HL-60/S4 treated with phorbol 12-myristate 13-acetate at 8.2 ng/mL for 4 days and 3 days (cell line): ENCODE data around the gene E2F8.

Experiments
- in situ Hi-C: fragments of 300-500 bp; cut with MboI; formaldehyde crosslinking; loops from 2 replicates; pipeline ENCODE4 v1.15.0; 2022; ENCODE audit warnings: low sequenced_read_pairs

The E2F8 gene

DNA sequence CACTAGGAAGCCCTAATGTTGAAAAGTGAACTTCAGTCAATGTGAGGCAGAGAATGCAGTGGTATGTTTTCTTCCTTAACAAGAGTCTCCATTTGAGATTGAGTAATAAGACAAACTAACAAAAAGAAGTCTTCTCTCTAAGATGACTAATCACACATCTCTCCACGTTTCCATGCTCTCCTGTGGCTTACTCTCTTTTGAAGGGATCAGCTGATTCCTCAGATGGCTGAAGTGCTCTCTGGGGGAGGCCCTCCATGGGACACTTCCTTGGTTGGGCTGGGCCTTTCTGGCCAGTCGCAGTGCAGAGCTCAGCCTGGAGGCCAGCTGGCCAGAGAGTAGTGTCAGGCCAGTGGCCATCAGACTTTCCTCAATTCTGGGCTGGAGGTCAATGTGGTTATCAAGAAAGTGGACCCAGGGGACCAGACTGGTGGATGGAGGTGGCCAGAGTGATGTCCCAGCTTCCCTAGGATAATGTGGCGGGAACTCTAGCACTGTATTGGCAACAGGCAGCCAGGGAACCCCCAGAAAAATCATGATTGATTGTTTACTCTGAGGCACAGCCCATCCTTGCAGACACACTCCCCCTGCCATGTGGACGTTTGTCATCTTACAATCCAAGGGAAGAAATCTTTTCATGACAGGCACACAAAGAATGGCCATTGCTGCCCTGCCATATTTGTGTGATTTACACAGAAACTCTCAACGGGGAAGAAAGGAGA lies 53.5 kb downstream of the E2F8 start:
- in situ Hi-C loops: no loop called here

DNA sequence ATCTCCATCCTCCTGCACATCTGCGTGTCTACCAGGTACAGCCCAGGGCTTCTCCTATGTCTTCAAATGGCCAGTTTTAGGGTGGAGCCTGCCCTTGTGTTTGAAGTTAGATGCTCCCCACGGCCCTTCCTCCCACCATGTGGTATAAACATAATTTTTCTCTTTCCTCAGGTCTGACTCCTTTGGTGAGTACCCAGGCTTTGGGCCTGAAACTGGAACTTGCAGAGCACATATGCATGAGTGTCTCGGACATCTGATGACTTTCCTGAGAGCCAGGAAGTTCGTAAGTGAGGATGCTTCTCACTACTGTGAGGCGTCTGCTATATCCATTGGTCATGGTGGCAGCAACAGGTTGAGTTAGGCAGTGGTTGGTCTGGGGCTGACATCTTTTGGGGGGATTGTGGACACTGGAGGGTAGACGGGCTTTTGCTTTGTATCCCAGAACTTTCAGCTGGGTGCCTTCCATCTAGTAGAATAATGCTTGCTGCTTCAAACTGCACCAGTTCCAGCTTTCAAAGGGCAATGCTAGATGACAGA lies 55.2 kb downstream of the E2F8 start:
- in situ Hi-C loops: no loop called here

DNA sequence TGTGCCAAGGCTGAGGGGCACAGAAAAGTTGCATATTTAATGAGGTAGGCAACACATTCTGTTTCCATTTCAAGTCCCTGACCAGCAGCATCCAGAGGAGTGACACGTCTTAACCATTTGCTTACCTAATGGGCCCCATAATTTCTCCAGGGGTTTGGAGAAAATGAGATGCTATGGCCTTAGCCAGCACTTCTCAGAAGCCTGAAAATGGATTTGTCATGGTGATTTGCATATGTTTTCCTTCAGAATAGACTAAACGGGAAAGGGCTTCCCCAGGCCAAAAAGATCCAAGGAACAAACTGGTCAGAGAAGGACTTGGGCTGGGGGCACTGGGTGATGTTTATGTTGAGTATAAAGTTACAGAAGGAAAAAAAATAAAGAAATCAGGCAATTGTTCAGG lies 55.7 kb downstream of the E2F8 start:
- in situ Hi-C loops: no loop called here

DNA sequence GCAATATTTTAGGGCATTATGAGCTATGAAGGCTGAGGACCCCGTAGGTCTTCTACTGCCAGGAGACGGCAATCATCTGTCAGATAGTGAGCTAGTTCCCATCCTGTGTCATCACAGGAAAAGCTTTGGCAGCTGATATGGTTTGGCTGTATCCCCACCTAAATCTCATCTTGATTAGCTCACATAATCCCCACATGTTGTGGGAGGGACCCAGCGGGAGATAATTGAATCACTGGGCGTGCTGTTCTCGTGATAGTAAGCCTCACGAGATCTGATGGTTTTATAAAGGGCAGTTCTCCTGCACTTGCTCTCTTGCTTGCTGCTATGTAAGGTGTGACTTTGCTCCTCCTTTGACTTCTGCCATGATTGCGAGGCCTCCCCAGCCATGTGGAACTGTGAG lies 57.1 kb downstream of the E2F8 start:
- in situ Hi-C loops: no loop called here

DNA sequence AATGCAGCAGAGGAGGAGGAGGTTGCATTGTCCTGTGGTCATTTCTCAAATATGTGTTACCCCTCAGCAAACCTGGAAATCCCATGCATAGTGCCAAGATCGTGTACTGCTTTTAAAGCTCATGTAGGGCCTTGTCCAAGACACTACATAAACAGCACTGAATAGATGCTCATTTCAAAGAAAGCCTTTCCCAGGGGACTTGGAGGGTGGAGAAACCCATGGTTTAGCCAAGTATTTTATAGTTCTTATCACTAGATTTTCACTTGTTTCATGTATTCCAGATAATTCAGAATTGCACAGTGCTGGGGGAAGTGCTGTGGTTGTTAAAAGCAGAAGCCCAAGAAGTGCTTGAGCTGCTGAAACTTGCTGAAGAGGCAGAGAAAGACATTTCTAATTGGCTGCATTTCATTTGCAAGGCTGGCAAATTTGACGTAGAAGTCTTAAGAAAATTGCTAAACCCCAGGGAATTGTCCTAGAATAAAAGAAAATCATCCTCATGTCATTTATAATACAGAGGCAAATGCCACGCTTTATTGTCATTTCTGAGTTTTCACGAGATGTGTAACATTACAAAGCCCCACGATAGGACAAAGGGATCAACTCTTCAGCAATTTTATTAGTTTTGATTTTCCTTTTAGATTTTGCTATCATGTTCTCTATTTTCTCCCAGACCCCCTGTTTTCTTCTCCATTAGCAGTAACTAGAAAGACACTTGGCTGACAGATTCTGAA lies 59.0 kb downstream of the E2F8 start:
- in situ Hi-C loops: no loop called here

DNA sequence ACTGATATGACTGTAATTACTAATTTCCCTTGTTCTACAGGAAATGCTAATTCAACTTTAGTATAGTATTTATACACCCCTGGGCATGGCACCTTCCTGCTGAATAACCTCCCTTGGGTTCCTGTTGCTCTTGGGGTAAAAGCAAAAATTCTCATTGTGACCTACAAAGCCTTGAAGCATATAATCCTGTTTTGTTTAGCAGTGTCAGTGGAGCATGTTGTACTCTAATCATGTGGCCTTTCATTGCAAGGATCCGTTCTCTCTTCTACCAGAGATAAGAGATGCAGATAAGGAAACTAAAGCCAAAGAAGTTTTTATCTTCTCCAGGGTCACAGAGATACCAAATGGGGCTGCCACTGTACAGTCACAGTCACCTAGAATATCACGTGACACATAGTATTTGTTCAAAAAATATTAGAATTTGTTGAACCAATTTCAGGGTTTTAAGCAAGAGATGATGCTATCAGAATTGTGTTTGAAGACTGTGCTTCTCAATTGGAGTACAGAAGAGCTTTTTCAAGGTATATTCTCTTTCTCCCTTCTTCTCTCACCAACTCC lies 64.0 kb downstream of the E2F8 start:
- in situ Hi-C loops: no loop called here
